GM18909 (cell line): ENCODE data around the gene IL5.
"Not testable (repeated sequence)": the region's sequence is repeated elsewhere in the genome, so short reads cannot be mapped to it uniquely, and the experiment has no call there.

Source experiments
- ATAC-seq: cut with Tn5 transposase; IDR thresholded peaks from one replicate; pipeline ENCODE4 v1.9.1; 2021; ENCODE audit warnings: mild to moderate bottlenecking; ENCODE audit not compliant: unreplicated experiment, poor library complexity

Gene IL5

GRCh38 chr5:132543472-132544201, at the start of gene IL5:
Gene IL5, minus strand, starts transcription at chr5:132543522. Its CDS starts 44 bp downstream, at chr5:132543478.
- ATAC-seq = no peak

DNA sequence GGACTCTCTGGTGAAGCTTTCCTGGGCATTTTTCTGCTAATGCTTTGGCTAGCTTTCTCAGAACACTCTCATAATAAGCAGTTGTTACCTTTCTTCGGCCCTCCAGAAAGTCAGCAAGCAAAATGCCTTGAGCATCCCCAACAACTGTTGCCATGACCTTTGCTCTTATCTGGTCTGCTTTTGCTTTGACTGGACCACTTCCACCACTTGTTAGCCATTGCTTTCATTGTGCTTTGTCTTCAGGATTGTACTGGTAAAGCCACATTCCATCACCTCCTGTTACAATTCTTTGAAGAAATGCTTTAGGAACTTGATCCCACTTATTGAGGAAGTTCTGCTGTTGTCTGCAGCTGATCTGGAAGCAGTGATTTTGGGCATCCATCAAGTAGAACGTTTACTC, 49.2 kb upstream of the IL5 start:
- no peak for ATAC-seq

- ATAC-seq = no peak
Measured at GRCh38 chr5:132591145-132591544, 47.8 kb upstream of the IL5 start.

DNA sequence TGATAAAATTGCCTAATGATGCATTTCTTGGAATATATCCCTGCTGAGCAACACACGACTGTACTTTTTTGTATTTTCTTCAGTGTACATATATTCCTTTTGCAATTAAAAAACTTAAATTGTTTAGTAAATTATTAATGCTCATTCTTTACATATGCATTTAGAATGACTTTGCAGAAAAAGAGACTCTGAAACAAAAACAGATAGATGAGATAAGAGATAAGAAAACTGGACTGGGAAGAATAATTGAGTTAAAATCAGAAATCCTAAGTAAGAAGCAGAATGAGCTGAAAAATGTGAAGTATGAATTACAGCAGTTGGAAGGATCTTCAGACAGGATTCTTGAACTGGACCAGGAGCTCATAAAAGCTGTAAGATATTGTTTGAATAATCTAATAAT, 46.1 kb upstream of the IL5 start:
- no peak for ATAC-seq

GRCh38 chr5:132586063-132586462, 42.7 kb upstream of the IL5 start:
- ATAC-seq = no peak

- ATAC-seq = not testable (repeated sequence)
Measured at GRCh38 chr5:132584560-132584959, 41.2 kb upstream of the IL5 start.

- no peak for ATAC-seq
Measured at GRCh38 chr5:132576123-132576522, 32.8 kb upstream of the IL5 start.

DNA sequence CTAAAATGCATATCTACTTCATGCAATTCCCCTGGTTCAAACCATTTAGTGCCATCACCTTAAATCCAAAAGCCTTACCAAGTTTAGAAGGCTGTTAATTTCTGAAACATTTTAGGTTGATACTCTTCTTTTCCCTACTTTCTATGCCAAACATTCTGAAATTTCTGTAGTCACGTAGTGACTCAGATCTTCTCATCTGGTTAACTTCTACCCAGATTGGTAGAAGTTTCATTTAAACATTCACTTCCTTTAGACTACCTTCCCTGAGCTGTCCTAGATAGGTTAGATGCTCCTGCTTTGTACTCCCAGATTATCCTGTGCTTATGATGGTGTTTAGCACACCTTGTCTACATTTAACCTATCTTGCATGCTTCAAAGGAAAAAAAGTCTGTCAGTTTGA, 23.3 kb upstream of the IL5 start:
- no peak for ATAC-seq

- ATAC-seq = not testable (repeated sequence)
Measured at GRCh38 chr5:132564555-132564954, 21.2 kb upstream of the IL5 start.

DNA sequence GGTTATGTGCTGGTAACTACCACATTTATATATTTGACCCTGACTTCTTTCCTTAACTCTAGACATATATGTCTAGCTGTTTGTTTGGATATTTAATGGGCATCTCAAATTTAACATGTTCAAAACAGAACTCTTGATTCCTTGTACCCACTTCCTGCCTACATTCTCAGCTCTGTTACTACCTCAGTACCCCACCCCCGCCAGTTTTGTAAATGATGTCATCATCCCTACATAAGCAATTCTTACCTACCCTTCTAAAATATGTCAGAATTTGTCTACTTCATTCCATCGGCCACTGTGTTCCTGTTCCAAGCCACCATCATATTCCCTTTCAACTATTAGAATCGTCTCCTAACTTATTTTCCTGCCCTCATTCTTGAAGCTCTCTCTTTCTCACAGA, 18.3 kb upstream of the IL5 start:
- no peak for ATAC-seq

DNA sequence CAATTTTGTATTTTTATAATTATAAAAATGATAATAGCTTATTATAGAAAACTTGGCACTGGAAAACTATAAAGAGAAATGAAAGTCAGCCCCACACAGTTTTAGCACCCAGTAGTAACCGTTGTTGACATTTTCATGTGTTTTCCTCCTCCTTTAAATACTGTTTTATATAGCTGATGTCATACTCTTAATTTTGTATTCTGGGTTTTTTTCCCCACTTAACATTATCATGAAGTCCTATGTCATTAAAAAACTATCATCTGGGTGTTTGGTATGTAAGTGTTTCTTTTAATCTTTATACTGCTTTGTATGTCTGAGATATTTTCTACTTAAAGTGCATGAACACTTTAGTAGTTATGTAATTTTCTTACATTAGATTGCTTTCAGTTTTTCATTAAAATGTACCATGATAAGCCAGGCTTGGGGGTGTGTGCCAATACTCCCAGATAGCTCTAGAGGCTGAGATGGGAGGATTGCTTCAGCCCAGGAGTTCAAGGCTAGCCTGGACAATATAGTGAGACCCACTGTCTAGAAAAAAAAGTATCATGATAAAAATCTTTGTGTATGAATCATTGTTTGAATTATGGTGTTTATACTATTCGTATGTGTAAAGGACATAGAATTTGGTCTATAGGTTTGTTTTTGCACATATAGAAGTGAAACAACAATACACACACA, 16.2 kb upstream of the IL5 start:
- ATAC-seq = no peak

- peak; percentile 41 for ATAC-seq
Measured at GRCh38 chr5:132557478-132558172, 14.3 kb upstream of the IL5 start.

DNA sequence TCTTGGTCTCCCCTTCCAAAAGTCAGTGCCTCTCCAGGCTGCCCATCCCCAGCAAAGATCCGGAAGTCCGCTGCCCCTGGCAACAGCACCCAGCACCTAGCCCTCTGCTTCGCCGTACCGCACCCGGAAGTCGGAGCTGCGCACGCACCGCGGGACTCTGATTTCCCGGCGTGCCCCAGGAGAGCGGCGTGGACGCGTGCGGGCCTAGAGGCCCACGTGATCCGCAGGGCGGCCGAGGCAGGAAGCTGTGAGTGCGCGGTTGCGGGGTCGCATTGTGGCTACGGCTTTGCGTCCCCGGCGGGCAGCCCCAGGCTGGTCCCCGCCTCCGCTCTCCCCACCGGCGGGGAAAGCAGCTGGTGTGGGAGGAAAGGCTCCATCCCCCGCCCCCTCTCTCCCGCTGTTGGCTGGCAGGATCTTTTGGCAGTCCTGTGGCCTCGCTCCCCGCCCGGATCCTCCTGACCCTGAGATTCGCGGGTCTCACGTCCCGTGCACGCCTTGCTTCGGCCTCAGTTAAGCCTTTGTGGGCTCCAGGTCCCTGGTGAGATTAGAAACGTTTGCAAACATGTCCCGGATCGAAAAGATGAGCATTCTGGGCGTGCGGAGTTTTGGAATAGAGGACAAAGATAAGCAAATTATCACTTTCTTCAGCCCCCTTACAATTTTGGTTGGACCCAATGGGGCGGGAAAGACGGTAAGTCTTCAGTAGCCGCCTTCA, 13.6 kb upstream of the IL5 start, which contains the start of gene RAD50:
Gene RAD50 (plus strand): TSS at position 215 of the 715 bp plus-strand sequence. CDS start 348 bp downstream, at position 563.
- peak; percentile 98 for ATAC-seq

GRCh38 chr5:132556153-132556762, 12.9 kb upstream of the IL5 start:
- ATAC-seq = no peak

GRCh38 chr5:132549576-132549975, 6.3 kb upstream of the IL5 start:
- ATAC-seq = no peak

DNA sequence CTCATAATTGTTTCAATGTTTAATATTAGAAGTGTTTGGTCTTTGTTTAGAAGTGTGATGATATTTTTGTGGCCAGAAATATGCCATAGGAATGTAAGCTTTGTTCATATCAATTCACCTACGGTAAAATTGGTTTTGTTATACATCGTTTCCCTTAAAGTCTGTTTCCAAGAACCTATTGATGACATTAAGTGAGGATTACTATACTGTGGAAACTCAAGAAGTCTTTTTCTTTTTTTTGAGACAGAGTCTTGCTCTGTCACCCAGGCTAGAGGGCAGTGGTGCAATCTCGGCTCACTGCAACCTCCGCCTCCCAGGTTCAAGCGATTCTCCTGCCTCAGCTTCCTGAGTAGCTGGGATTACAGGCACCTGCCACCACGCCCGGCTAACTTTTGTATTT, 5.5 kb upstream of the IL5 start:
- ATAC-seq = not testable (repeated sequence)

GRCh38 chr5:132547269-132547668, 3.9 kb upstream of the IL5 start:
- no peak for ATAC-seq

DNA sequence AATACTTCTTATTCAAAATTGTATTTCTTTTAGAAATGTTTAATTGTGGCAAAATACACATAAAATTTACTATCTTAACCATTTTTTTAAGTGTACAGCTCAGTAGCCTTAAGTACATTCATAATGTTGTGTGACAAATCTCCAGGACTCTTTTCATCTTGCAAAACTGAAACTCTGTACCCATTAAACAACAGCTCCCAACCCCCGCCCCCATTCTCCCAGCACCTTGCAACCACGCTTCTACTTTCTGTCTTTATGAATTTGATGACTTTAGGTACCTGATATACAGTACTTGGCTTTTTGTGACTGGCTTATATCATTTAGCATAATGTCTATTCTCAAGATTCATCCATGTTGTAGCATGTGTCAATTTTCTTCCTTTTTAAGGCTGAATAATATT, 2.8 kb upstream of the IL5 start:
- no peak for ATAC-seq

DNA sequence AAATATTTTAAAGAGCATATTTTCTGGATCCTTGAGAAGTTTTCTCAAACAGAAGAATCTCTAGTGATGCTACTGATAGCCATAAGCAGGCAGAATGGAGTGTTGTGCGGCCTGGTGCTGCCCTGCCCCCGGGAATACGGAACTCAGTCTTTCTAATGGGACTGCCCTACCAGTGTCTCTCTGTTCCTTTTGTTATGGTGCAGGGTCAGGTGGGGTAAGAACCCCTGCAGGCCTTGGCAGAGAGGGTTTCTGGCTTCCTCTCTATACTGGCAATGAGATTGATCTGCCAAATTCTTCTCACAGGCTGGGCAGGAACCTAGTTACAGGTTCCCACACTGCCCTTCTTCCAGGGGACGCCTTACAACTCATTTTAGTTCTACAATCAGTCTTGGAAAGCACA, 2.6 kb downstream of the IL5 start:
- no peak for ATAC-seq

GRCh38 chr5:132540149-132540548, 3.2 kb downstream of the IL5 start:
- ATAC-seq = no peak
